Measurements from ENCODE around the gene FGD3. TPM values are rescaled to one million over a fixed set of nuclear protein-coding genes. Genes with fewer than 3 reads are reported as not detected.

The FGD3 gene
- total and polyA plus RNA-seq, 2 donors (not counting 1 experiment from before 2014, with no cell fraction given): 130 to 134 TPM

DNA sequence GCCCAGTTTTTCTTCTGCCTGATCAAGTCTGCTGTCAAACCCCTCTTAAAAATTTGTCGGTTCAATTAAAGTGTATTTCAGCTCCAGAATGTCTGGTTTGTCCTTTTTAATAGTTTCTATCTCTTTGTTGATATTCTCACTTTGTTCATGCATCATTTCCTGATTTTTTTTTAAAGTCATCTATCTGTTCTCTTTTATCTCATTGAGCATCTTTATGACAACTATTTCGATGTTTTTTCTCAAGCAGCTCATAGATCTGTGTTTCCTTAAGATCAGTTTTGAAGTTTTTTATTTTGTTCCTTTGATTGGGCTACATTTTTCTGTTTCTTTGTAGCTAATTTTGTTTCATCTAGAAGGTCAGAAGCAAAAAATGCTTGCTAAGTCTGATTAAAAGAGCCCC, 53.7 kb downstream of the FGD3 start:
- Histone ChIP-seq H3K4me3 (ENCODE audit: control extremely low read depth in 1 of 5, extremely low read depth in 1 of 5, insufficient read depth in 1 of 5, low read depth in 2 of 5, low read length in 4 of 5) (no peak overlapping the region), H3K4me1 (ENCODE audit: control insufficient read depth in 2 of 2, insufficient read depth in 2 of 2, low read length in 2 of 2) (peaks cover 0 to 3% of the 10 kb centered on the region in 2 donors), H2AFZ (ENCODE audit: insufficient read depth, low read depth, low read length, poor library complexity, severe bottlenecking) (no peak overlapping the region), H3K9me3 (ENCODE audit: control extremely low read depth in 1 of 3, control insufficient read depth in 2 of 3, insufficient read depth in 1 of 3, low read length in 2 of 3) (peaks cover 0 to 8% (median 0%) of the 10 kb centered on the region in 3 donors), H3K9ac (ENCODE audit: low read length) (no peak overlapping the region), H3K36me3 (replicated peaks in 1 of 2; ENCODE audit: control extremely low read depth in 1 of 2, control insufficient read depth in 1 of 2, extremely low read depth in 1 of 2, insufficient read depth in 2 of 2, low read length in 1 of 2) (peaks cover 1 to 62% of the 10 kb centered on the region in 2 experiments), H3K4me2 (replicated peaks; ENCODE audit: low read depth, low read length, poor library complexity, severe bottlenecking) (no peak overlapping the region), H3K79me2 (ENCODE audit: control insufficient read depth, insufficient read depth, low read length) (peaks cover 64% of the 10 kb centered on the region), H4K20me1 (ENCODE audit: control insufficient read depth, insufficient read depth, low read length, poor library complexity, severe bottlenecking) (peaks cover 69% of the 10 kb centered on the region), H3K27ac (ENCODE audit: low read length in 2 of 2) (peak overlapping the region in 1 of 2 donors; percentile 24), H3K27me3 (replicated peaks in 1 of 4; ENCODE audit: control extremely low read depth in 1 of 4, control insufficient read depth in 3 of 4, insufficient read depth in 4 of 4, low read length in 3 of 4) (no peaks in the 10 kb centered on the region)
- intact Hi-C loops (cut with micrococcal nuclease): loop anchor here (5.0 kb wide), 1 partner anchor 96 kb away; the partner anchor contains the start of gene CARD19
- Mint-ChIP-seq H3K27ac (peak overlapping the region; percentile 59), H3K9me3 (ENCODE audit: insufficient read depth) (no peaks in the 10 kb centered on the region), H3K27me3 (no peaks in the 10 kb centered on the region), H3K4me3 (no peak overlapping the region), H3K4me1 (peaks cover 45% of the 10 kb centered on the region)
- POLR2A ChIA-PET: no interaction called here
- no peak for TF ChIP-seq EZH2 (IDR thresholded peaks at IDR 0.05; ENCODE audit: borderline replicate concordance, insufficient read depth, low read depth, low read length, poor library complexity, severe bottlenecking)
- TF ChIP-seq, protein P1, sequence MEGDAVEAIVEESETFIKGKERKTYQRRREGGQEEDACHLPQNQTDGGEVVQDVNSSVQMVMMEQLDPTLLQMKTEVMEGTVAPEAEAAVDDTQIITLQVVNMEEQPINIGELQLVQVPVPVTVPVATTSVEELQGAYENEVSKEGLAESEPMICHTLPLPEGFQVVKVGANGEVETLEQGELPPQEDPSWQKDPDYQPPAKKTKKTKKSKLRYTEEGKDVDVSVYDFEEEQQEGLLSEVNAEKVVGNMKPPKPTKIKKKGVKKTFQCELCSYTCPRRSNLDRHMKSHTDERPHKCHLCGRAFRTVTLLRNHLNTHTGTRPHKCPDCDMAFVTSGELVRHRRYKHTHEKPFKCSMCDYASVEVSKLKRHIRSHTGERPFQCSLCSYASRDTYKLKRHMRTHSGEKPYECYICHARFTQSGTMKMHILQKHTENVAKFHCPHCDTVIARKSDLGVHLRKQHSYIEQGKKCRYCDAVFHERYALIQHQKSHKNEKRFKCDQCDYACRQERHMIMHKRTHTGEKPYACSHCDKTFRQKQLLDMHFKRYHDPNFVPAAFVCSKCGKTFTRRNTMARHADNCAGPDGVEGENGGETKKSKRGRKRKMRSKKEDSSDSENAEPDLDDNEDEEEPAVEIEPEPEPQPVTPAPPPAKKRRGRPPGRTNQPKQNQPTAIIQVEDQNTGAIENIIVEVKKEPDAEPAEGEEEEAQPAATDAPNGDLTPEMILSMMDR (IDR thresholded peaks at IDR 0.05): no peak
- no peak for DNase-seq
- WGBS (ENCODE audit: insufficient coverage): no CpG with 5 or more reads among the region's 2 CpGs
- no peak for ATAC-seq (ENCODE audit: low read depth)
- CTCF ChIA-PET: interaction anchor here (1.4 kb wide), 1 partner anchor 11 kb away, joined by 4 read pairs; no protein-coding TSS in a partner anchor

DNA sequence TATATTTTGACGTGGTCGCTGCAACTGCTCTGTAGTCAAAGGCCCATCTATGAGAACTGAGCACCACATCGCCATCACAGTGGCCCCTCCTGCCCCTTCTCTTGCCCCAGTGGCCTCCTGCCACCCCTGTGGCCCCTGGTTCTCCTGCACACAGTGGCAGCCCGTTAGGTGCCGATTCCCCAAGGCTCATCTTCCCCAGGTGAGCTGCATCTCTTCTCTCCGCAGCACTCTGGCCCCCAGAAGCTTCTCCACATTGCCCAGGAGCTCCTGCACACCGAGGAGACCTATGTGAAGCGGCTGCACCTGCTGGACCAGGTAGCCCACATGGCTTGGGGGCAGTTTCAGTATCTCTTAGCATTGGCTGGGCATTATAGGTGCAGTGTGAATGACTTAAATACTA, 55.4 kb downstream of the FGD3 start:
- DNase-seq: no peak
- TF ChIP-seq, protein P1 (IDR thresholded peaks at IDR 0.05): no peak
- no peak for TF ChIP-seq EZH2 (IDR thresholded peaks at IDR 0.05; ENCODE audit: borderline replicate concordance, insufficient read depth, low read depth, low read length, poor library complexity, severe bottlenecking)
- Histone ChIP-seq H4K20me1 (ENCODE audit: control insufficient read depth, insufficient read depth, low read length, poor library complexity, severe bottlenecking) (peaks cover 78% of the 10 kb centered on the region), H3K9me3 (ENCODE audit: control extremely low read depth in 1 of 3, control insufficient read depth in 2 of 3, insufficient read depth in 1 of 3, low read length in 2 of 3) (peaks cover 0 to 8% (median 0%) of the 10 kb centered on the region in 3 donors), H3K4me3 (ENCODE audit: control extremely low read depth in 1 of 5, extremely low read depth in 1 of 5, insufficient read depth in 1 of 5, low read depth in 2 of 5, low read length in 4 of 5) (no peak overlapping the region), H3K36me3 (replicated peaks in 1 of 2; ENCODE audit: control extremely low read depth in 1 of 2, control insufficient read depth in 1 of 2, extremely low read depth in 1 of 2, insufficient read depth in 2 of 2, low read length in 1 of 2) (peaks cover 3 to 72% of the 10 kb centered on the region in 2 experiments), H3K27ac (ENCODE audit: low read length in 2 of 2) (no peak overlapping the region), H3K9ac (ENCODE audit: low read length) (no peak overlapping the region), H3K4me2 (replicated peaks; ENCODE audit: low read depth, low read length, poor library complexity, severe bottlenecking) (no peak overlapping the region), H3K27me3 (replicated peaks in 1 of 4; ENCODE audit: control extremely low read depth in 1 of 4, control insufficient read depth in 3 of 4, insufficient read depth in 4 of 4, low read length in 3 of 4) (no peaks in the 10 kb centered on the region), H3K4me1 (ENCODE audit: control insufficient read depth in 2 of 2, insufficient read depth in 2 of 2, low read length in 2 of 2) (peaks cover 0 to 3% of the 10 kb centered on the region in 2 donors), H3K79me2 (ENCODE audit: control insufficient read depth, insufficient read depth, low read length) (peaks cover 66% of the 10 kb centered on the region), H2AFZ (ENCODE audit: insufficient read depth, low read depth, low read length, poor library complexity, severe bottlenecking) (no peak overlapping the region)
- 100% methylated on average over 5 of the region's 8 CpGs for WGBS (ENCODE audit: insufficient coverage)
- Mint-ChIP-seq H3K4me1 (peaks cover 31% of the 10 kb centered on the region), H3K27me3 (no peaks in the 10 kb centered on the region), H3K9me3 (ENCODE audit: insufficient read depth) (no peaks in the 10 kb centered on the region), H3K4me3 (no peak overlapping the region), H3K27ac (no peak overlapping the region)
- intact Hi-C loops (cut with micrococcal nuclease): loop anchor here (1.0 to 5.0 kb wide), 4 partner anchors 46 to 107 kb away; partner anchors contain the start of gene CARD19
- ChIA-PET CTCF (interaction anchor here (0.7 to 4.7 kb wide), 21 partner anchors 11 to 300 kb away, joined by 3 to 50 read pairs (median 5); no protein-coding TSS in a partner anchor), POLR2A (no interaction called here)
- ATAC-seq (ENCODE audit: low read depth): no peak

Measured in B cell (primary cell).